GM12878 (cell line): Measurements from ENCODE around the gene TIMP2. TPM values are rescaled to one million over a fixed set of nuclear protein-coding genes. Genes with fewer than 3 reads are reported as not detected.

Experiments
- ATAC-seq: fragments of 200-7000 bp; cut with Tn5 transposase; 3 replicates; pipeline ENCODE4 v1.9.1; 2020; ENCODE audit warnings: mild to moderate bottlenecking, moderate library complexity
- BruUV-seq: library from RNA; stranded (reverse); fragments of 400-500 nt; replicated peaks from 2 replicates; lab custom pipeline; 2021; lab: Mats Ljungman, UMichigan
- CTCF ChIA-PET: fragments of 300-600 bp; sonication (Branson Sonifier 250); formaldehyde crosslinking; extraction: SDS; loops from one replicate; lab custom pipeline; 2021; ENCODE audit warnings: inconsistent platforms; lab: Yijun Ruan, JAX
- POLR2A ChIA-PET: fragments of 350-600 bp; formaldehyde crosslinking; extraction: SDS; loops from one replicate; lab custom pipeline; 2021; ENCODE audit warnings: inconsistent platforms; lab: Charles Lee
- RAD21 ChIA-PET: fragments of 300-600 bp; sonication (Branson Sonifier 250); formaldehyde crosslinking; loops from one replicate; lab custom pipeline; 2023; ENCODE audit warnings: antibody characterized with exemption; ENCODE audit not compliant: unreplicated experiment; lab: Charles Lee
- SMC1A ChIA-PET: fragments of 300-600 bp; sonication (Branson Sonifier 250); formaldehyde crosslinking; loops from one replicate; lab custom pipeline; 2023; ENCODE audit not compliant: unreplicated experiment, uncharacterized antibody; lab: Charles Lee
- DNase-seq: peaks from one replicate; pipeline ENCODE4 v3.0.0-alpha.2; 2011; ENCODE audit warnings: low read depth, low spot score
- FAIRE-seq: peaks from 3 replicates; lab custom pipeline; 2011; peaks lifted over from hg19 to GRCh38; lab: Jason Lieb, UNC
- H2AFZ ChIP-seq: 2 replicates; pipeline ENCODE4 v1.6.0; 2011; ENCODE audit warnings: low read depth, low read length, control low read depth; ENCODE audit not compliant: control insufficient read depth
- H3K27ac ChIP-seq: 2 replicates; pipeline ENCODE4 v1.5.1; 2011; ENCODE audit warnings: control low read depth; ENCODE audit not compliant: control insufficient read depth, insufficient read depth
- H3K27me3 ChIP-seq, 2 experiments: replicated peaks in 1 of 2; 2 replicates each; pipeline versions ENCODE4 v1.6.0 to v1.6.1; 2011; ENCODE audit warnings: low read length in 1 of 2; ENCODE audit not compliant: control insufficient read depth in 2 of 2, insufficient read depth in 2 of 2
- H3K36me3 ChIP-seq, 2 experiments: 2 replicates each; pipeline ENCODE4 v1.5.1; 2011; ENCODE audit warnings: low read length in 1 of 2; ENCODE audit not compliant: control insufficient read depth in 2 of 2, insufficient read depth in 2 of 2
- H3K4me1 ChIP-seq: 2 replicates; pipeline ENCODE4 v1.6.1; 2011; ENCODE audit warnings: mild to moderate bottlenecking, low read length, moderate library complexity, mixed read lengths; ENCODE audit not compliant: control insufficient read depth, insufficient read depth
- H3K4me2 ChIP-seq: 2 replicates; pipeline ENCODE4 v1.6.0; 2011; ENCODE audit warnings: control low read depth; ENCODE audit not compliant: control insufficient read depth, insufficient read depth
- H3K4me3 ChIP-seq: fragments of 200-600 bp; sonication (generic); 2 replicates; pipeline ENCODE4 v1.5.1; 2016
- H3K79me2 ChIP-seq: 2 replicates; pipeline ENCODE4 v1.6.0; 2011; ENCODE audit warnings: low read length; ENCODE audit not compliant: control insufficient read depth, insufficient read depth
- H3K9ac ChIP-seq: 2 replicates; pipeline ENCODE4 v1.8.0; 2011; ENCODE audit warnings: low read length, control low read depth, mixed read lengths; ENCODE audit not compliant: control insufficient read depth, insufficient read depth
- H3K9me3 ChIP-seq: replicated peaks from 3 replicates; pipeline ENCODE4 v1.5.1; 2011; ENCODE audit warnings: mild to moderate bottlenecking, low read length; ENCODE audit not compliant: control insufficient read depth, insufficient read depth
- H4K20me1 ChIP-seq: 2 replicates; pipeline ENCODE4 v1.6.0; 2011; ENCODE audit not compliant: control insufficient read depth, insufficient read depth
- HDAC6 ChIP-seq: fragments of 200-600 bp; sonication (generic); IDR thresholded peaks from one replicate; pipeline ENCODE4 v1.8.0; 2017; ENCODE audit warnings: antibody characterized with exemption; ENCODE audit not compliant: unreplicated experiment
- KDM1A ChIP-seq: fragments of 200-600 bp; sonication (generic); IDR thresholded peaks from 2 replicates; pipeline ENCODE4 v1.6.1; 2016; ENCODE audit warnings: borderline replicate concordance
- PAX8 ChIP-seq: fragments of 450-650 bp; IDR thresholded peaks from 2 replicates; pipeline ENCODE4 v1.6.1; 2017; ENCODE audit warnings: mild to moderate bottlenecking, moderate library complexity
- RFX5 ChIP-seq: IDR thresholded peaks from 2 replicates; pipeline ENCODE4 v1.6.1; 2011; ENCODE audit warnings: low read depth, low read length, improper control_type of control experiment
- ZNF24 ChIP-seq: fragments of 450-650 bp; IDR thresholded peaks from 2 replicates; pipeline ENCODE4 v1.6.1; 2017; ENCODE audit warnings: antibody characterized with exemption, mild to moderate bottlenecking
- WGBS: methylation state at CpG from one replicate; pipeline ENCODE4 v1.1.6; 2016; ENCODE audit warnings: low lambda C conversion rate; ENCODE audit not compliant: insufficient replicate concordance, insufficient coverage; ENCODE audit errors: missing lambda C conversion rate; 5-methylcytosine and 5-hydroxymethylcytosine counted together
- in situ Hi-C: fragments of 300-500 bp; cut with MboI; formaldehyde crosslinking; loops from 9 replicates; pipeline ENCODE4 v1.14.3; 2018; ENCODE audit warnings: mixed read lengths
- intact Hi-C: fragments of 100-400 bp; cut with micrococcal nuclease; formaldehyde crosslinking; loops from one replicate; pipeline ENCODE4 v1.14.2; 2022; ENCODE audit not compliant: unreplicated experiment
- polyA plus RNA-seq, 11 experiments: library from polyadenylated mRNA; depleted of rRNA in 4 of 11; unstranded in 6 of 11; stranded (reverse) in 5 of 11; fragments of >200 nt; fragmentation: Nextera tagmentation in 4 of 11; fragmentation: Illumina TruSeq in 1 of 11; extraction: Ambion mirVana in 4 of 11; extraction: Trizol in 1 of 11; gene quantifications; 1 replicate in 1 of 11; 2 replicates in 10 of 11; pipeline versions ENCODE4 v1.2.1 to v1.2.3, GENCODE V29; 2011 to 2016; ENCODE audit warnings: inconsistent platforms in 2 of 11, missing spikeins in 2 of 11, low read depth in 1 of 11
- total RNA-seq, 4 experiments: library from RNA; depleted of rRNA in 3 of 4; stranded (reverse); fragments of >200 nt in 3 of 4; fragmentation: Illumina TruSeq in 1 of 4; extraction: Trizol in 1 of 4; gene quantifications; 2 replicates each; pipeline versions ENCODE4 v1.2.1 to v1.2.3, GENCODE V29; 2013 to 2021
- TF ChIP-seq, protein P1 (sequence below): IDR thresholded peaks from 2 replicates; pipeline ENCODE4 v1.6.1; 2012; ENCODE audit warnings: low read depth, low read length, improper control_type of control experiment
- TF ChIP-seq, protein P2 (sequence below): fragments of 150-350 bp; IDR thresholded peaks from 2 replicates; pipeline ENCODE4 v1.6.1; 2016; ENCODE audit warnings: low read depth, low read length

TIMP2 gene
- total and polyA plus RNA-seq, 10 of the 15 experiments (the other 5 are each of a cell fraction or from before 2014, with no cell fraction given): 0.03 to 0.41 (median 0.04) TPM; not detected in 7

DNA sequence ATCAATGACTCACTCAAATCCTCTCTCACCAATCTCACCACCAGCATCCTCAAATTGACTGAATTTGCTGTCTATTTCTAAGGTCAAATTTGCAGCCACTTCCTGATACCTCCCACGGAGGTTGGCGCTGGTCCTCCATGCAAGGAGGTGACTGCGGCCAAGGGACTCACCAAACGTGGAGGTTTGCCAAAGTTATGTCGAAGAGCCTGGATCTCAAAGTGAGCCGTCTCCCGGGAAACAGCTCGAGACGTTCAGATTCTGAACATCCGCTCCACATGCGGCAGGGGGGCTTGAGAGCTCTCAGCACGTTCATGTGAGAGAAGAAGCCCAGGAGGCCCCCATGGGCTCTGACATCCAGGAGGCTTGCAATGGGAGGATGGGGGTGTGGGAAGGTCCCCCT is 31.9 kb upstream of the TIMP2 start:
- BruUV-seq: no TSS peak
- no peak overlapping the region for H3K4me2 ChIP-seq
- no peaks in the 10 kb centered on the region for H3K79me2 ChIP-seq
- H3K27ac ChIP-seq: no peak overlapping the region
- H3K4me1 ChIP-seq: no peaks in the 10 kb centered on the region
- H3K9ac ChIP-seq: no peak overlapping the region
- TF ChIP-seq KDM1A (no peak), PAX8 (no peak), HDAC6 (no peak), ZNF24 (no peak), RFX5 (no peak)
- TF ChIP-seq, protein P1, sequence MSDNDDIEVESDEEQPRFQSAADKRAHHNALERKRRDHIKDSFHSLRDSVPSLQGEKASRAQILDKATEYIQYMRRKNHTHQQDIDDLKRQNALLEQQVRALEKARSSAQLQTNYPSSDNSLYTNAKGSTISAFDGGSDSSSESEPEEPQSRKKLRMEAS: no peak
- TF ChIP-seq, protein P2, sequence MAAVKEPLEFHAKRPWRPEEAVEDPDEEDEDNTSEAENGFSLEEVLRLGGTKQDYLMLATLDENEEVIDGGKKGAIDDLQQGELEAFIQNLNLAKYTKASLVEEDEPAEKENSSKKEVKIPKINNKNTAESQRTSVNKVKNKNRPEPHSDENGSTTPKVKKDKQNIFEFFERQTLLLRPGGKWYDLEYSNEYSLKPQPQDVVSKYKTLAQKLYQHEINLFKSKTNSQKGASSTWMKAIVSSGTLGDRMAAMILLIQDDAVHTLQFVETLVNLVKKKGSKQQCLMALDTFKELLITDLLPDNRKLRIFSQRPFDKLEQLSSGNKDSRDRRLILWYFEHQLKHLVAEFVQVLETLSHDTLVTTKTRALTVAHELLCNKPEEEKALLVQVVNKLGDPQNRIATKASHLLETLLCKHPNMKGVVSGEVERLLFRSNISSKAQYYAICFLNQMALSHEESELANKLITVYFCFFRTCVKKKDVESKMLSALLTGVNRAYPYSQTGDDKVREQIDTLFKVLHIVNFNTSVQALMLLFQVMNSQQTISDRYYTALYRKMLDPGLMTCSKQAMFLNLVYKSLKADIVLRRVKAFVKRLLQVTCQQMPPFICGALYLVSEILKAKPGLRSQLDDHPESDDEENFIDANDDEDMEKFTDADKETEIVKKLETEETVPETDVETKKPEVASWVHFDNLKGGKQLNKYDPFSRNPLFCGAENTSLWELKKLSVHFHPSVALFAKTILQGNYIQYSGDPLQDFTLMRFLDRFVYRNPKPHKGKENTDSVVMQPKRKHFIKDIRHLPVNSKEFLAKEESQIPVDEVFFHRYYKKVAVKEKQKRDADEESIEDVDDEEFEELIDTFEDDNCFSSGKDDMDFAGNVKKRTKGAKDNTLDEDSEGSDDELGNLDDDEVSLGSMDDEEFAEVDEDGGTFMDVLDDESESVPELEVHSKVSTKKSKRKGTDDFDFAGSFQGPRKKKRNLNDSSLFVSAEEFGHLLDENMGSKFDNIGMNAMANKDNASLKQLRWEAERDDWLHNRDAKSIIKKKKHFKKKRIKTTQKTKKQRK: no peak
- no peak for DNase-seq
- in situ Hi-C loops: no loop called here
- H3K36me3 ChIP-seq: no peaks in the 10 kb centered on the region
- FAIRE-seq: no peak
- POLR2A ChIA-PET: no interaction called here
- H4K20me1 ChIP-seq: no peaks in the 10 kb centered on the region
- ATAC-seq: no peak
- RAD21 ChIA-PET: no interaction called here
- no peaks in the 10 kb centered on the region; a peak in 2 of 4 replicates for H3K27me3 ChIP-seq
- SMC1A ChIA-PET: no interaction called here
- 48% methylated on average over 12 of the region's 12 CpGs for WGBS
- no peaks in the 10 kb centered on the region for H3K9me3 ChIP-seq
- CTCF ChIA-PET: interaction anchor here (1.7 kb wide), 1 partner anchor 14 kb away, joined by 8 read pairs; no protein-coding TSS in a partner anchor
- intact Hi-C loops: no loop called here
- H2AFZ ChIP-seq: no peak overlapping the region
- no peak overlapping the region for H3K4me3 ChIP-seq
